HEK293 (cell line): ENCODE results near the gene STK4.

Experiments used
- CTCF ChIP-seq: fragments of 450-650 bp; formaldehyde crosslinking; IDR thresholded peaks from 2 replicates; pipeline ENCODE4 v1.5.1; 2016; ENCODE audit warnings: missing biosample characterization, missing genetic modification characterization
- OSR2 ChIP-seq: fragments of 450-650 bp; formaldehyde crosslinking; IDR thresholded peaks from 2 replicates; pipeline ENCODE4 v1.5.1; 2016; ENCODE audit warnings: missing biosample characterization, missing genetic modification characterization
- ZEB2 ChIP-seq: fragments of 450-650 bp; formaldehyde crosslinking; IDR thresholded peaks from 2 replicates; pipeline ENCODE4 v1.5.1; 2016; ENCODE audit warnings: missing biosample characterization, missing genetic modification characterization
- ZNF10 ChIP-seq: fragments of 450-650 bp; formaldehyde crosslinking; IDR thresholded peaks from 2 replicates; pipeline ENCODE4 v1.5.1; 2017; ENCODE audit warnings: missing biosample characterization, missing genetic modification characterization
- ZNF514 ChIP-seq: fragments of 450-650 bp; formaldehyde crosslinking; IDR thresholded peaks from 2 replicates; pipeline ENCODE4 v1.5.1; 2016; ENCODE audit warnings: missing biosample characterization, missing genetic modification characterization
- ZSCAN23 ChIP-seq: fragments of 450-650 bp; formaldehyde crosslinking; IDR thresholded peaks from 2 replicates; pipeline ENCODE4 v1.5.1; 2016; ENCODE audit warnings: missing biosample characterization, missing genetic modification characterization

GRCh38 chr20:45044084-45044573 lies 77.8 kb downstream of the STK4 start:
- TF ChIP-seq CTCF (tag by site-specific recombination) (peak; percentile 61), OSR2 (tag by site-specific recombination) (no peak), ZSCAN23 (no peak), ZNF10 (tag by site-specific recombination) (no peak), ZNF514 (no peak), ZEB2 (tag by site-specific recombination) (no peak)
